ENCODE results near the gene CYFIP1.

CYFIP1 gene

DNA sequence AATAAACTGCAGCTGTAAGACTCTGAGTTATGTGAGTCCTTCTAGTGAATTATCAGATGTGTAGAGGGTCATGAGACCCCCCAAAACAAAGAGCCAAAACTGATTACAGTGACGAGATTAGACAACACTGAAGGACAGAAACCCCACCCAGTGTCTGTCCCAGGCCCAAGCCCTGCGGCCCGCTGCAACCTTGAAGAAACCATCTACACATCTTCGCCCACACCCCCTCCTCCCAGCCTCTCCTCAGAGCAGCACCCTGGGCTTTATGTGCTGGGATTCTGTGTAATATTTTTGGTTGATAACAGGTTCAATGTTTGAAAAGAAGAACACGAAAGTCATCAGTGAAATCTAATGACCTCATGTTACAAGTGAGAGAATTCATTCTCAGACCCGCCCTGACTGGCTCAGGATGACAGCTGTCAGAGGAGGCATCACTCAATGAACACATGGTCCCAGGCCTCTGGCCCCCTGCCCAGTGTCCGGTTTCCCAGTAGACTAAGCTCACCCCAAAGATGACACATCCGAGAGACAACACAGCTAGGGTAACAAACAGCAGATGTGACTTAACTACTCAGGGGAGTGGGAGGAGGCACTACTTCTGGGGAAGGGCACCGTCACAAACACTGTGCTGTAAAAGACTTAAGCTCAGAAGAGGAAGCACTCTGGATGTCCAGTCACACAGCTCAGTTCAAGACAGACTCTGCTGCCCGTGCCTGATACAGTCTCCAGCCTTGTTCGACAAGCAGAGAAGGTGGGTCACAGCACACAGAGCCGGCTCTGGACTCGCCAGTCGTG lies 92.8 kb downstream of the CYFIP1 start:
- DNase-seq = no peak

- no peak for DNase-seq
Measured at GRCh38 chr15:22885120-22885519, 95.0 kb downstream of the CYFIP1 start.

GRCh38 chr15:22884344-22884743 lies 95.8 kb downstream of the CYFIP1 start:
- no peak for DNase-seq

- no peak for DNase-seq
Measured at GRCh38 chr15:22883196-22883595, 97.0 kb downstream of the CYFIP1 start.

DNA sequence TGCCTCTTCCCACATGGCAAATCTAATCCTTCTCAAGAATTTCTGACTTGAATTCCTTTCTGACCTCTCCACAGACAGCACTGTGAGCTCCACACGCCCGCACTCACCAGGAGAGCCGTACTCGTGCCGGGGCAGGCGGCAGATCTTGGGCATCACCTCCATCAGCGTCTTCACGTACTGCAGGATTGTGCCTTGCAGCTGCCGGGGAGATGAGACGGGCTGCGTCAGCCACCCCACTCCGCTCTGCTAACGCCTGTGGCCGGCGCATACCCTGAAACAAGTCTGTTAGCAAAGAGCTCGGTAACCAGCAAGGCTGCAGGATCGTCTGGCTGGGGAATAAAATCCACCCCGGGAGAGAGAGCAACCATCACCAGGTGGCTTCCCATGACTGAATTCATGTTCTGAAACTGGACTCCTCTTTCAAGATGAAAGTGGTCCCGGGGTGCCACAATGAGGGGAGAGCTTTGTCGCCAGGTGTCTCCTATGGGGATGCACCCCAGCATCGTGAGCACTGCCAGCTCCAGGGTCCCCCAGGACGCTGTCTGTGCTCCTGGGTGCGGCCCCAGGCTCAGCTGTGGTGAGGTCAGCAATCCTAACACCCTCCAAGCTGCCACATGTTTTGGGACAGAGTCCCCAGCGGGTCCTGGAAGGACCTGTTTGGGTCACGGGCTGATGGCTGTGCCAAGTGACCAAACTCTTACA lies 98.3 kb downstream of the CYFIP1 start:
- DNase-seq = no peak

- no peak for DNase-seq
Measured at GRCh38 chr15:22880981-22881738, 99.0 kb downstream of the CYFIP1 start.

DNA sequence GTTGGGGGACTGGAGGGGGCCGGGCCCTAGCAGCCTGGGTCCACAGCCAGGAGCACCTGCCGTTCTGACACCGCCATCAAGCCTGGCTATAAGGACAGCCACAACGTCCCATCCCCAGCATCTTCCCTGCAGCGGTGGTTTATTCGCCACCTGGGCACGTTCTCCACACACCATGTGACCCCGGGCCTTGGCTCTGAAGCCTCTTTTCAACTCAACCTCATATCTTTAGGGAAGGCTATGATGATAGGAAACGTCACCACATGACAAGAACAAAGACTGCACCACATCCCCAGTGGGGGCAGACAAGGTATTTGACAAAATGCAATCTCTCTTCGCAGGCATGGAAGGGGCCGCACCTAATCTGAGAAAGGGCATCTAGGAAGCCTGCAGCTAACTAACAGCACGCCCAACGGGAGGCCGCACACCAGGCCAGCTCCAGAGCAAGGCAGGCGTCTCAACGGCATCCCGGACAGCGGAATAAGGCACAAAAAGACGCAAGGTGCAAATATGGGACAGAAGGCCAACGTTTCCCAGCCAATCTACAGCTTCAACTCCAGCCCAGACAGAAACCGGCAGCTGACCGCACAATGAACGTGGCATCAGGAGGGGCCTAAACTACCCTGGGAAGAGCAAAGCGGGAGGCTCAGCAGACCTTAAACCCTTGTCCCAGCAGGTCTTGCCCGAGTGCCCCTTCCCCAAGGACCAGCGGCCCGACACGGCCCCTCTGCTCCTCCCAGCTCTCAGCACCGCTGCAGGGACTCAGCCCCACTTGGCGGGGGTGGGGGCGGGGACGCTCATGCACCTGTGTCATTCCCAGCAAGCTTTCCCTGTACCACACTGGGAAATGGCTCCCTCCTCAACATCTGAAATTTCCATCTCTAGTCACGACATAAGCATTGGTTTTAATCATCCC lies 99.8 kb downstream of the CYFIP1 start:
- DNase-seq = no peak

- DNase-seq = no peak
Measured at GRCh38 chr15:22878103-22878502, 102.1 kb downstream of the CYFIP1 start.

DNA sequence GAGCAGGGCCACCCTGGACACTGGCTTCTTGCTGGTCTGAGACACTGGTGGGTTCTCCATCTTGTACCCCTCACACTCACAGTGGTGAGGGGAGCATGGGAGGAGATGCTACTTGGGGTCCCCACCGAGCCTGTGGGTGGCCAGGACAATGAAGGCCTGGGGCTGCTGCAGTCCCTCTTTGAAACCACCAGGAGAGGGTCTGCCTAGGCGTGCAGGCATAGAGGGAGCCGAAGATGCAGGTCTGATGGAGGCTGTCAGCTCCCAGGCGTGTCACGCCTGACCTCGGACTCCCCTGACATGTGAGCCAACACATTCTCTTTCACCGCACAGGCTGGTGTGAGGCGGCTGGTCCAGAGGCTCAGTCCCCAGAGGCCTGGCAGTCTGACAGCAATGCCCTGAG lies 102.6 kb downstream of the CYFIP1 start:
- no peak for DNase-seq

DNA sequence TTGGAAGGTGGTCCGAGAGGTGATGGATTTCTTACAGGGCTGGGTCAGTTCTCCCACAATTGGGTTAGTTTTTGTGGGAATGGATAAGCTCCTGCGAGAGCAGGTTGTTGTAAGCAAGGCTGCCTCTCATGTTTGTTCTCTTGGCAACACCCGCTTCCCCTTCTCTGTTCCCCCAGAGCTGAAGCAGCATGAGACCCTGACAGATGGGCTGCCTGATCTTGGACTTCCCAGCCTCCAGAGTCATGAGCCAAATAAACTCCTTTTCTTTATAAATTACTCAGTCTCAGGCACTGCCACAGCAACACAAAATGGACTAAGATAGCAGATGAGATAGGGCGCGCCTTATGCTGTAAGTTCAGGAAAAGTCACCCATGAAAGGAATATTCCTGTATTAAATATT lies 103.1 kb downstream of the CYFIP1 start:
- no peak for DNase-seq

DNA sequence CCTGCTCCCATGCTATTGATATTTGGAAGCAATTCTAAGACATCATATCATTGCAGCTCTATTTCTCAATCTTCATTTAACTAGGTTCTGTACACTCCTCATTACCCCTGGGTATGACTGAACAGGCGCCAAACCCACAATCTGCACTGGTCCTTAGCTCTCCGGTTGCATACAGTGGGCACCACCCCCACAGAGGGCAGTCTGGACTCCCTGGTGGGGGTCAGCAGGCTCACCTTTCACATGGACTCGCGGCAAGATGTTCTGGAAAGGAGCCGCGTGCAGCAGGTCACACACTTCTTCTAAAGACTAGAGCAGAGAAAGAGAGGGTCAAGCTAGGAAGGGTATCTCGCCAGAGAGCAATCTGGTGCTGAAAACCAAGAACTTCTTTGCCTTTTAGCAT lies 105.2 kb downstream of the CYFIP1 start:
- no peak for DNase-seq

- no peak for DNase-seq
Measured at GRCh38 chr15:22874256-22874655, 105.9 kb downstream of the CYFIP1 start.

GRCh38 chr15:22873841-22874240 lies 106.3 kb downstream of the CYFIP1 start:
- no peak for DNase-seq

- no peak for DNase-seq
Measured at GRCh38 chr15:22872936-22873701, 107.0 kb downstream of the CYFIP1 start.

- no peak for DNase-seq
Measured at GRCh38 chr15:22871481-22872086, 108.6 kb downstream of the CYFIP1 start.

DNA sequence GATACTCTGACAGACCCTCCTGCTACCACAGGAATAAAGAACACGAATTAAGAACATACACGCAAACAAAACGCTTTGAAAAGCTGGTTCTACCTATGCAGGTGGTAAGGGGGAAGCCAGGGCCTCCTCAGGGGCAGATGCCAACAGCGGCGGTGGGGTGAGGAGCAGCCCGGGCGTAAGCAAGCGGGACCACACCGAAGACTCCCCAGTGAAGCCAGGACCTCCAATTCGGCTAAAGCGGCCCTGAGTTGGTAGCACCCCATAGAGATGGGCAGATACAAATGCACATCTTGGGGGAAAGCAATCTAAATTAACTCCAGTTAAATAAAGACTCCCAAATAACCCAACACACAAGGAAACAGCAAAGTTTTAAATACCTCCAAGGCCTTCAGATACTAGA lies 109.3 kb downstream of the CYFIP1 start:
- no peak for DNase-seq

GRCh38 chr15:22869856-22870255 lies 110.3 kb downstream of the CYFIP1 start:
- DNase-seq = no peak

GRCh38 chr15:22868928-22869327 lies 111.2 kb downstream of the CYFIP1 start:
- DNase-seq = no peak

GRCh38 chr15:22868495-22868894 lies 111.7 kb downstream of the CYFIP1 start:
- no peak for DNase-seq

- no peak for DNase-seq
Measured at GRCh38 chr15:22867886-22868285, 112.3 kb downstream of the CYFIP1 start.

- DNase-seq = no peak
Measured at GRCh38 chr15:22866079-22866478, 114.1 kb downstream of the CYFIP1 start.

Measured in activated CD8-positive, alpha-beta memory T cell treated with anti-CD3 and anti-CD28 coated beads, Interleukin-2, amount 50 U/mL, for 48 hours (primary cell).